CD14-positive monocyte (primary cell): ENCODE measurements around the gene PDPK1. TPM values are rescaled to one million over a fixed set of nuclear protein-coding genes. Genes with fewer than 3 reads are reported as not detected.
"Not testable (repeated sequence)": the region's sequence is repeated elsewhere in the genome, so short reads cannot be mapped to it uniquely, and the experiment has no call there.

Experiments
- DNase-seq, 3 donors: peaks; one replicate each; pipeline ENCODE4 v3.0.0-alpha.2; 2011 to 2022
- H2AFZ ChIP-seq: 2 replicates; pipeline ENCODE4 v1.6.0; 2012; ENCODE audit warnings: mild to moderate bottlenecking, low read depth, low read length, inconsistent platforms; ENCODE audit not compliant: insufficient read depth, poor library complexity, severe bottlenecking
- H3K27ac ChIP-seq, 2 donors: 1 replicate in 1 of 2; 2 replicates in 1 of 2; pipeline ENCODE4 v1.5.1; 2012 to 2013; ENCODE audit warnings: low read length in 2 of 2, control low read depth in 1 of 2, inconsistent platforms in 1 of 2, low read depth in 1 of 2, mild to moderate bottlenecking in 1 of 2
- H3K27me3 ChIP-seq, 2 donors: one replicate each; pipeline versions ENCODE4 v1.6.0 to v1.6.1; 2011 to 2013; ENCODE audit warnings: low read length in 2 of 2; ENCODE audit not compliant: control insufficient read depth in 2 of 2, insufficient read depth in 2 of 2
- H3K36me3 ChIP-seq, 2 donors: replicated peaks in 1 of 2; 1 replicate in 1 of 2; 2 replicates in 1 of 2; pipeline versions ENCODE4 v1.5.1 to v1.6.1; 2012 to 2013; ENCODE audit warnings: low read length in 2 of 2, control low read depth in 1 of 2, inconsistent platforms in 1 of 2, mild to moderate bottlenecking in 1 of 2; ENCODE audit not compliant: insufficient read depth in 2 of 2, control insufficient read depth in 1 of 2
- H3K4me1 ChIP-seq, 2 donors: 1 replicate in 1 of 2; 2 replicates in 1 of 2; pipeline versions ENCODE4 v1.5.1 to v1.6.1; 2012 to 2013; ENCODE audit warnings: low read length in 2 of 2, control low read depth in 1 of 2, inconsistent platforms in 1 of 2, mild to moderate bottlenecking in 1 of 2, moderate library complexity in 1 of 2; ENCODE audit not compliant: insufficient read depth in 2 of 2, control insufficient read depth in 1 of 2
- H3K4me2 ChIP-seq: replicated peaks from 2 replicates; pipeline ENCODE3; 2012; ENCODE audit warnings: low read length, moderate library complexity, mild to moderate bottlenecking; ENCODE audit not compliant: poor library complexity, severe bottlenecking; ENCODE audit errors: extremely low read depth
- H3K4me3 ChIP-seq, 3 experiments: fragments of 200-600 bp in 1 of 3; sonication (generic) in 1 of 3; replicated peaks in 1 of 3; 1 replicate in 2 of 3; 2 replicates in 1 of 3; pipeline ENCODE4 v1.5.1; 2011 to 2013; ENCODE audit warnings: low read length in 3 of 3, mild to moderate bottlenecking in 3 of 3, control low read depth in 2 of 3, low read depth in 2 of 3, inconsistent platforms in 1 of 3, moderate library complexity in 1 of 3
- H3K79me2 ChIP-seq: 2 replicates; pipeline ENCODE4 v1.6.0; 2012; ENCODE audit warnings: mild to moderate bottlenecking, control low read depth, inconsistent platforms, low read length, moderate library complexity; ENCODE audit not compliant: insufficient read depth
- H3K9ac ChIP-seq: 2 replicates; pipeline ENCODE4 v1.6.0; 2017; ENCODE audit warnings: low read length, mild to moderate bottlenecking; ENCODE audit not compliant: insufficient read depth, poor library complexity, severe bottlenecking
- H3K9me3 ChIP-seq, 2 donors: replicated peaks in 1 of 2; 1 replicate in 1 of 2; 2 replicates in 1 of 2; pipeline versions ENCODE4 v1.5.1 to v1.6.1; 2012 to 2013; ENCODE audit warnings: low read length in 2 of 2, control low read depth in 1 of 2; ENCODE audit not compliant: control insufficient read depth in 1 of 2, insufficient read depth in 1 of 2
- H4K20me1 ChIP-seq: 2 replicates; pipeline ENCODE4 v1.6.0; 2012; ENCODE audit warnings: mild to moderate bottlenecking, low read length, control low read depth, moderate library complexity; ENCODE audit not compliant: insufficient read depth
- H3K27ac Mint-ChIP-seq, 7 donors: one replicate each; pipeline ENCODE4 v1.8.0; 2020; ENCODE audit warnings: mild to moderate bottlenecking in 7 of 7, mixed read lengths in 7 of 7, moderate library complexity in 6 of 7, inconsistent platforms in 2 of 7
- H3K27me3 Mint-ChIP-seq, 3 donors: one replicate each; pipeline ENCODE4 v1.8.0; 2021 to 2022; ENCODE audit warnings: low read depth in 3 of 3, mild to moderate bottlenecking in 3 of 3, mixed read lengths in 3 of 3, moderate library complexity in 3 of 3, inconsistent platforms in 1 of 3
- H3K36me3 Mint-ChIP-seq, 2 donors: one replicate each; pipeline ENCODE4 v1.8.0; 2020; ENCODE audit warnings: mixed read lengths in 2 of 2, inconsistent platforms in 1 of 2, mild to moderate bottlenecking in 1 of 2
- H3K4me1 Mint-ChIP-seq: one replicate; pipeline ENCODE4 v1.8.0; 2020; ENCODE audit warnings: mild to moderate bottlenecking, mixed read lengths
- H3K4me3 Mint-ChIP-seq, 2 donors: one replicate each; pipeline ENCODE4 v1.8.0; 2020; ENCODE audit warnings: mild to moderate bottlenecking in 2 of 2, mixed read lengths in 2 of 2, moderate library complexity in 1 of 2
- H3K9me3 Mint-ChIP-seq, 7 donors: one replicate each; pipeline ENCODE4 v1.8.0; 2020 to 2022; ENCODE audit warnings: mixed read lengths in 7 of 7, mild to moderate bottlenecking in 6 of 7, moderate library complexity in 6 of 7, inconsistent platforms in 2 of 7
- WGBS: methylation state at CpG from one replicate; pipeline ENCODE4 v1.1.5; 2013; ENCODE audit warnings: missing lambda C conversion rate; ENCODE audit not compliant: insufficient coverage; 5-methylcytosine and 5-hydroxymethylcytosine counted together
- intact Hi-C, 2 donors: fragments of 100-400 bp; cut with micrococcal nuclease; formaldehyde crosslinking; loops; one replicate each; pipeline versions ENCODE4 v1.15.0 to v1.15.1; 2023
- polyA plus RNA-seq, 3 donors: library from polyadenylated mRNA; depleted of rRNA in 1 of 3; unstranded in 2 of 3; stranded (reverse) in 1 of 3; fragments of 300-500 nt in 2 of 3; fragments of >200 nt in 1 of 3; fragmentation: Illumina TruSeq in 2 of 3; gene quantifications; 1 replicate in 2 of 3; 2 replicates in 1 of 3; pipeline ENCODE4 v1.2.3, GENCODE V29; 2012 to 2021

Gene PDPK1
- polyA plus RNA-seq, 3 donors: 35.6 to 45.9 (median 38.6) TPM

DNA sequence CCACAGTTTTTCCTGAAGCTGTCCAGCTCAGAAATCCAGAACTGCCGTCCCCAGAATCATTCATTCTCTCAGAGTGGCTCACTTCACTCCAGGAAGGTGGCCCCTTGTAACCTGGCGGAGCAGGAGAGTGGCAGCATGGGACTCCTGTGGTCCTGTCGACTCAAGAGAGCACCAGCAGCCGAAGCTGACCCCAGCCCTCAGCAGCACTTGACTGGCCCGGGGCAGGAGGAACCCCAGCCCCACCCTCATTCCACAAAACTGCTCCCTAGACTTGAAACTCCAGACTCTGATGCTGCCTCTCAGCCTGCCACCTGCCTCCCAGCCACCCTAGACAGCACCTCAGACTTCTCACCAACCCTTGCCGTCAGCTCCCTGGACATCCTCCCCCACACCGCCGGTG lies 83.6 kb downstream of the PDPK1 start:
- H3K27ac Mint-ChIP-seq, H3K4me3 Mint-ChIP-seq, H3K27me3 Mint-ChIP-seq, H3K9ac ChIP-seq, H3K4me1 Mint-ChIP-seq, H3K9me3 Mint-ChIP-seq, H3K4me2 ChIP-seq, H3K79me2 ChIP-seq, H2AFZ ChIP-seq, DNase-seq, intact Hi-C loops, H3K27me3 ChIP-seq, H4K20me1 ChIP-seq, H3K9me3 ChIP-seq, H3K4me1 ChIP-seq, H3K27ac ChIP-seq, H3K36me3 ChIP-seq, H3K4me3 ChIP-seq, H3K36me3 Mint-ChIP-seq: not testable (repeated sequence)
- WGBS: 100% methylated on average over 3 of the region's 8 CpGs

DNA sequence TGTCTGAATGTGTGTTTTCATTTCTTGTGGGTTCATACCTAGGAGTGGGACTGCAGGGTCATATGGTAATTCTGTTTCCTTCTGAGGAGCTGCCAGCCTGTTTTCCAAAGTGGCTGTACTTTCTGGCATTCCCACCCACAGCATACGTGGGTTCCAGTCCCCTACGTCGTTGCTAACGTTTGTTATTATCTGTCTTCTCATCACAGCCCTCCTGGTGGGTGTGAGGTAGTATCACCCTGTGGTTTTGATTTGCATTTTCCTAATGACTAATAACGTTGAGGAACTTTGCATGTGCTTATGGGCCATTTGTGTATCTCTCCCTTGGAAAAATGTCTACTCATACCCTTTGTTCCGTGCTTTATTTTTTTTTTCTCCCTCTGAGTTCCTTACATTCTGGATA lies 89.3 kb downstream of the PDPK1 start:
- H3K4me1 ChIP-seq, H3K4me3 ChIP-seq, H3K79me2 ChIP-seq, H2AFZ ChIP-seq, DNase-seq, H3K4me3 Mint-ChIP-seq, H3K27me3 Mint-ChIP-seq, H3K36me3 Mint-ChIP-seq, H3K9ac ChIP-seq, H4K20me1 ChIP-seq, H3K4me1 Mint-ChIP-seq, H3K36me3 ChIP-seq, H3K27ac ChIP-seq, H3K27ac Mint-ChIP-seq, H3K9me3 Mint-ChIP-seq, H3K27me3 ChIP-seq, intact Hi-C loops, H3K9me3 ChIP-seq, H3K4me2 ChIP-seq: not testable (repeated sequence)
- no CpG with 5 or more reads among the region's 6 CpGs for WGBS

DNA sequence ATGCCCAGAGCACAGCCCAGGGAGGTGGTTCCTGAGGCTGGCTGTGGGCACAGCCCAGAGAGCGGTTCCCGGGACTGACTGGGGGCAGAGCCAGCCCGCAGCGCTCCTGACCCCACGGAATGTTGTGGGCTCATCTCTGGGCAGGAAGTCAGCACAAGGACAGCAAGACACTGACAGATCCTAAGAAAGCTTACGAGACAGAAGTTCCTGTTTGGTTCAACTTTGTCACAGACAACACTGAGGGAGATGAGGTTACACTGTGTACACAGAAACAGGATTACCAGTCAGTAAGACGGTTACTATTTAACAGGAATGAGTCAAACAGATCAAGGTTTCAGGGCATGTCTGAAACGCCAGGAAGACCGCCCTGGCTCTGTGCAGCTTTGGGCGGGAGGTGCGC lies 93.4 kb downstream of the PDPK1 start:
- WGBS: no CpG with 5 or more reads among the region's 11 CpGs
- not testable (repeated sequence) for H3K27ac Mint-ChIP-seq

DNA sequence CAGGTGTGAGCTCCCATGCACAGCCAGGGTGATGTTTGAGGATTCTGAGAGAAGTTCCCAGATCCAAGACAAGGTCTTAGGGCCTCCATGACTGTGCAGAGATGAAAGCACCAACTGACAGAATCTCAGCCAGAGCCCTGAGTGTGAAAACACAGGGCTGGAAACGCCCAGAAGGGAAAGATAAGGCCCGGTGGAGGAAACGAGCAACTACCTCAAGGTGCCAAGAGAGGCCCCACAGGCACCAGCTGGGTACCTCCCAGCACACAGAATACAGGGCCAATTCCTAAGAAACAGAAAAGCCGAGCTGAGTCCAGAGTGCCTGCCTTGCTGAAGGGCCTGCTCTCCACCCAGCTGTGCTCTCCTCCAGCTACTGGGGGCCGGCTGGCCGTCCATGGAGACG lies 94.5 kb downstream of the PDPK1 start:
- H3K4me1 ChIP-seq, H2AFZ ChIP-seq, H3K4me1 Mint-ChIP-seq, H3K4me3 ChIP-seq, H3K4me2 ChIP-seq, H3K27ac ChIP-seq, intact Hi-C loops, H3K36me3 Mint-ChIP-seq, H3K9me3 Mint-ChIP-seq, H3K36me3 ChIP-seq, H3K27me3 Mint-ChIP-seq, H3K79me2 ChIP-seq, DNase-seq, H3K27me3 ChIP-seq, H3K4me3 Mint-ChIP-seq, H3K9ac ChIP-seq, H3K9me3 ChIP-seq, H3K27ac Mint-ChIP-seq, H4K20me1 ChIP-seq: not testable (repeated sequence)
- WGBS: no CpG with 5 or more reads among the region's 7 CpGs

More for the DNA sequence above, 93.4 kb downstream of the PDPK1 start:
- H3K4me1 ChIP-seq, H3K27me3 ChIP-seq, H2AFZ ChIP-seq, H3K27me3 Mint-ChIP-seq, H3K4me2 ChIP-seq, H4K20me1 ChIP-seq, H3K4me3 ChIP-seq, H3K9me3 Mint-ChIP-seq, H3K9me3 ChIP-seq, DNase-seq, intact Hi-C loops, H3K9ac ChIP-seq, H3K36me3 ChIP-seq, H3K4me1 Mint-ChIP-seq, H3K36me3 Mint-ChIP-seq, H3K27ac ChIP-seq, H3K79me2 ChIP-seq, H3K4me3 Mint-ChIP-seq: not testable (repeated sequence)
